Stimulated activated CD8-positive, alpha-beta memory T cell treated with anti-CD3 and anti-CD28 coated beads, Interleukin-4, amount 100 ng/mL, for 48 hours (primary cell): ENCODE results near the gene UCHL3.
"Not testable (repeated sequence)": the region's sequence is repeated elsewhere in the genome, so short reads cannot be mapped to it uniquely, and the experiment has no call there.

Experiments
- DNase-seq: peaks from one replicate; pipeline ENCODE4 v3.0.0-alpha.2; 2020

The UCHL3 gene

DNA sequence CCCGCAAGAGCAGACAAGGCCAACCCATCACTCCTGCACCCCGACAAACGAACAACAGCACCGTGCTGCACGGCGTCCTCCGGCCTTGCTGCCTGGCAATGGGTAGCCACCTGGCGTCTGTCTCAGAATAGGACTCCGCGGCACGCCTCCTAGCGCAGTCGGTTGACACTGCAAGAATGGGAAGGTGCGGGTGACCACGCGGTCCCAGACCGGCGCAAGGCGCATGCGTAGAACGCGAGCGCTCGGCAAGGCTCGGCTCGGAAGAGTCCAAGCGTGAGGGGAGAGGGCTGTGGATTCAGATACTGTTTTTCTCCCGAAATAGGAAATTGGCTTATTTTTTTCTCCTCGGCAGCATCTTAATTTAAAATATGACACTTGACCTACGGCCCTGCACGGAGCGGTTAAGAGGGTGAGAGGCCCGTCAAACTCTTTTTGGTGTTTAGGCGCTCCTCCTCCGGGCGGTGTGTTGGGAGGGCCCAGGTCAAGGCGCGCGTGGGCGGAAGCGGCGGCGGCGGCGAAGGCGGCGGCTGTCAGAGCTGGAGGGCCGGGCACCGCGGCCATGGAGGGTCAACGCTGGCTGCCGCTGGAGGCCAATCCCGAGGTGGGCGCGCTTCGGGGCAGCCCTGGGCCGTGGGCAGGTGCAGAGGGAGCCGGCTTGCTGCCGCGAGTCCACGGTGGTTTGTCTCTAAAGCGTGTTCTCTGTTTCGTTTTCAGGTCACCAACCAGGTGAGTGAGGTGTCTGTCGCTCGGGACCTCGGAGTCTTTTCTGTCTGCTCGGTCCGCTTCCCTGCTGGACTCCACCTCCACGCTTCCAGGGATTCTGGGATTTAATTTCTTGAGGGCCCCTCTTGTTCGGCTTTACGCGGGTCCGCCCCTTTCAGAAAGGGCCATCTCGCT, at the start of gene UCHL3:
Gene UCHL3 (plus strand): TSS at position 530 of the 897 bp plus-strand sequence. CDS start 30 bp downstream, at position 560.
- peak; percentile 98 for DNase-seq

DNA sequence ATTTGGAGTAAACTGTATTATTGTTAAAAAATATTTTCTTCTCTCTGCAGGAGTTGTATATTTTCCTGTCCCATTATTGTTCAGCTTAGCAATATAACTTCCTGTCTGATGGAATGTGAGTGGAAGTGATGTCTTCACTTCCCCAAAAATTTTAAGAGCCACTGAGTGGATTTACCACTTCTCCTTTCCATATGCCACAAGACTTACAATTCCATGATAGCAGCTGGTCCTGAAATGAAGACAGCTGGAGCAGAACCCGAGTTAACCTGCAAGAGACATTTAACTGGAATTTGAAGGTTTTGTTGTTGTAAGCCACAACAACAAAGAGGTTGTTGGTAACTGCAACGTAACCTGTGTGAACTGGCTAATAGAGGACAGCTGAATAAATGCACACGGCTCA, 44.3 kb upstream of the UCHL3 start:
- no peak for DNase-seq

DNA sequence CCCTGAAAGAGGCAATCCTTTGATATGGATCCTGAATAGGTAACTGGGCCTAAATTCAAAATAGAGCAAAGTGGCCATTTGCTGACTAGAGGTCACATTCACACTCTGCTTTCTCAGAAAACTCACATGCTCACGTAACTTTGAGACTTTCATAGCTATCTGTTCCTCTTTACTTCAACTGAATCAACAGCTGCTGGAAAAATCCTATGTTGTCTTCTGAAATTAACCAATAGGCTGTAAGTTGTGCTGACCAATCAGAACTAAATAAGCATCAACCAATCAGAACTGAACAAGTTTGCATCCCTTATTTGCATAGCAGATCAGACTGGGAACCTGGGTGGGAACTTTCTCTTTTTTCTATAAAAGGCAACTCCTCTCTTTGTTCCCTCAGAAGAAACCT, 43.6 kb upstream of the UCHL3 start:
- DNase-seq: no peak

DNA sequence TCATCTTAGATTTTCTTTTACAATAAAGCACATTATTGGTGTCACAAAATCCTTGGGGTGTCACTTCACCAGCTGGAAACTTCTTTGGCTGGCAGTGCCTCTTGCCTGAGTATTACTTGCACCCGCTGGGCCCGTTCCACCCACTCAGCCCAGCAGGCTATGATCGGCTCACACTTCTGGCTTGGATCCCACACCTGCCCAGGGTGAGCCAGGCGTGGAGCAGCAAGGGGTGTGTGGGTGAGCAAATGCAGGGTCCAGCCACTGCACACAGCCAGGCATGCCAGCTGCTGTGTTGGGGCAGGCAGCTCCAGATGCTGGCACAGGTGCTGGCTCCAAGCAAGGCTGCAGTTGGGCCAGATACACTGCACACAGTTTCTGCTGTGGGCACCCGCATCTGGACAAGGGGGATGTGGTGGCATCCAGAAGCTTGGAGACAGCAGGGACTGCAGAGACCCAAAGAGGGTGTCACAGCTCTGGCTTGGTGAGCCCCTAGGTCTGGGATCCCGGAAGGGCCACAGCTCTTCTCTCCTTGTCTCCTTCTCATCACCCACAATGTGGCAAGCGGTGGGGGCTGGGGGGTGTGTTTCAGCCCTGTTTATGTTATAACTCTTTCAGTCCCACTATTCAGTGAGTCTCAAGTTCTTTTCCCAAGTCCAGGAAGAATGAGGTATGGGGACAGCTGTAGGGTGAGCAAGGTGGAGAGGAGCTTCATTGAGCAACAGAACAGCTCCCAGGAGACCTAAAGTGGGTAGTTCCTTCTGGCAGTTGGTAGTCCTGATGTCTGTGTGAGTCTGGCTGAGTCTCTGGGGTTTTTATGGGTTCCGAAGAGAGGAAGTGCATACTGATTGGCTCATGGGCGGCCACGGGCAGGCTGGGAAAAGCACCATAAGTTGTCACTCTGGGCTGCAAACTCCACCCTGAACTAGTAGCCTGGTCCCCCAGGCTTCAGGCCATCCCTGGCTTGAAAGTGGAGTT, 42.3 kb upstream of the UCHL3 start:
- no peak for DNase-seq

DNA sequence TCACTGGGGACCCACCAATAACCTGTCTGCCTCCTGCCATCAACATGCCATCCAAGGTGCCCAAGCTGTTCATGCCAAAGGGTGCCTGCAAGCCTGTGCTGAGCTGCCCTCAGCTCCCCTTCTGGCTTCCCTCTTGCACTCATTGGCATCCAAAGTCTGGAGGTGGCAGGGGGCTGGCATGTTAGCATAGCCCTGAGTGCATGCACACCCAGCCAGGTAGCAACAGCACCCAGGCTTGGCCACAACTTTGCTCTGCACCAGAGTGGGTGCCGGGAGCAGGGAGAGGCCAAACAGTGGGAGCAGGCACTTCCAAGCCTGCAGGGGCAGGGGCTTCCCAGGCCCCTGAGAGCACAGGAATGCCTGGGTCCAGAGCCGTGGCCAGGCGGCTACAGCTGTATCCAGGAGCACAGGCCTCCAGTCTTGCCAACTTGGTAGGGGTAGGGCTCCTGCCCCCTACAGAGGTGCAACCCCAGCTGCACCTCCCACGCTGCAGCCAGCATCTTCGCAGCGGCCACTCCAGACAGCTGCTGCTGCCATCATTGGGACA, 41.5 kb upstream of the UCHL3 start:
- DNase-seq: no peak

DNA sequence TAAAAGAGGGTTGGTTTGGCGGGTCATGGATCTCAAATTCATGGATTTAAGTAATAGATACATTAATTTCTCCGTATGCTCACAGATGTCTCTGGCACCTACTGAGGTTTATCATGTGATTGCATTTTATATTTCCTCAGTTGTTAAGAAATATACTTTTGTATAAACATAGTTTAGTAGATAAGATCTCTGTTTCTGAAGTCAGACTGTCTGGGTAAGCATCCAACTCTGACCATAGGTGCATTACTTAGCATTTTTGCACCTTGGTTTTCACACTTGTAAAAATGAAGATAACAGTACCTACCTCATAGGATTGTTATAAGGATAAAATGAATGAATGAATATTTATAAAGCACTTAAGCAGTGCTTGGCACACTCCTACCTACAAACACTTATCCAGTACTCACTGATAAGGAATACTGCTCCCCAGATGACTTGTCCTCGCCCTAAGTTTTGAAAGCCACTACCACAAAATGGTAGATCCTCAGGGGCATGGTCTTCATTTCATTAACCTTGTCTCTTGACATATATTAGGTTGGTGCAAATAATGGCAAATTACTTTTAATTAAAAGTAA, 38.5 kb upstream of the UCHL3 start:
- no peak for DNase-seq

DNA sequence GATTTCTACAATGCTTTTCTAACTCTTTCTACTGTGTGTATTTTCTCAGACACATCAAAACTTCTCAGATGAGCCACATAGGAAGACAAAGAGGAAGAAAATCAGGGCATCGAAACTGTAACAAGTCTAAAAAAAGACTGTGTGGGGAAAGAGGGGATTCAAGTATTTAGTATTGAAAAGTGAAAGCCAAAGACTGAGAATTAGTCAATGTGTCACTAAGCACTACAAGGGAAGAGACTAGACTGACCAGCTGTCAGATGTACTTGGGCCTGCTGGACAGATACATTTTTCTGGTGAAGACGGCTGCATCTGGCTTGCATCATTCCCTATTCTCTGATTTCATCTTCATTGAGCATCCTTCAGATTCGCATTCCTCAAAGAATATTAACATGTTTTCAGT, 37.3 kb upstream of the UCHL3 start:
- DNase-seq: no peak

DNA sequence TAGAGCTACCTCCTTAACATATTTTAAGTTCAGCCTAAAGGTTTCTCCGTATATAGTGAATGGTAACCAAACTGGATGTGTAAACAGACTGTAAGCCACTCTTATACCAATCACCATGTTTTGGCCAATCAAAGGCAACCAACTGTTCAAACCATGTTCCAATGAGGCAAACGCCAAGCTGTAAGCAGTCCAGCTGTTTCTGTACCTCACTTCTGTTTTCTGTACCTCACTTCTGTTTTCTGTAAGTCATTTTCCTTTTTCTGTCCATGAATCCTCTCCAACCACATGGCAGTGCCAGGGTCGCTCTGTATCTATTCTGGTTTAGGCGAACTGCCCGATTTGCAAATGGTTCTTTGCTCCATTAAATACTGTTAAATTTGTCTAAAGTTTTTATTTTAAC, 36.3 kb upstream of the UCHL3 start:
- no peak for DNase-seq

DNA sequence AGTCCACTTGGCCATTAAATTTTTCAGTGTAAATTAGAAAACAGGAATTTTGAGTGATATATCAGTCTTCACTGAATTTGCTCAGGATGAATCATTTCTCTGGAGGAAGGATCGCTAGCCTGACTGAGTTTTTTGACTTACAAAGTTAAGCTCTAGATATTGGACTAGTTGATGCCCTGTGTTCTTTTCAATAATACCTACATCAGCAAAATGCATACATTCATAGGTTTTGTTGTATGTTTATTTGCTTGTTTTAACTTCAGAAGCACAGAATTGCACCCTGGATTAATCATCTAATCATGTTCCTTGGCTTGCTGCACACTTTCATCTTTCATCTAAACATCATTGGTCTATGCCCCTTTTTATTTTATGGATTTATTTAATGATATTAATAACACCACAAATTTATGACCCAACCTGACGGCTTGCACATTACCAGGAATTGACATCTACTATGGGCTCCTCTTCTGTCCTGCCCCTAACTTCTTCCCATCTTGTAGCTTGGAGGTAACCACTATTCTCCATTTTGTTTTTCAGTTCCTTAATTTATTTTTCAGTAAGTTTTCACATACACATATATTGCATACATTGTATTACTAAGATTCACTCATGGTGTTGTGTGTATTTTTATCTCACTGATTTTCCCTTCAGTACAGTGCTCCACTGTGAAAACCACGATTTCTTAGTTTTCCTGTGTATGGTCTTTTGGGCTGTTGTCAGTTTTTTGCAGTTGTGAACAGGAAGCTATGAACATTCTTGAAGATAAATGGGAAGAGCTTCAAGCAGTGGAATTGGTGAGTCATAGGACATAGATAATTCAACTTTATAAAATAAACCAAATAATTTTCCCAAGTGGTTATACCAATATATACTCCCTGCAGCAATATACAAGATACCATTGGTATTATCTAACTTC, 35.3 kb upstream of the UCHL3 start:
- no peak for DNase-seq

DNA sequence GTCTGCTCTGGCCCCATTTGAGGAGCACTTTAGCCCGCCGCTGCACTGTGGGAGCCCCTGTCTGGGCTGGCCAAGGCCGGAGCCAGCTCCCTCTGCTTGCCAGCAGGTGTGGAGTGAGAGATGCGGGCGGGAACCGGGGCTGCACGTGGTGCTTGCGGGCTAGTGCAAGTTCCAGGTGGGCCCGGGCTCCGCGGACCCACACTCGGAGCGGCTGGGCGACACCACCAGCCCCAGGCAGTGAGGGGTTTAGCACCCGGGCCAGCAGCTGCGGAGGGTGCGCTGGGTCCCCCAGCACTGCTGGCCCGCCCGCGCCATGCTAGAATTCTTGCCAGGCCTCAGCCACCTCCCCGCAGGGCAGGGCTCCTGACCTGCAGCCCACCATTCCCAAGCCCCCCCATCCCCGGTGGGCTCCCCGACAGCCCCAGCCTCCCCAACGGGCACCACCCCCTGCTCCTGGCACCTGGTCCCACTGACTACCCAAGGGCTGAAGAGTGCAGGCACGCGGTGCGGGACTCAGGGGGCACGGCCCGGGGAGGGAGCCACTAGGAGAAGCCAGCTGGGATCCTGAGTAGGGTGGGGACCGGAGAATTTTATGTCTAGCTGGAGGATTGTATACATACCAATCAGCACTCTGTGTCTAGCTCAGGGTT, 31.0 kb upstream of the UCHL3 start:
- no peak for DNase-seq

DNA sequence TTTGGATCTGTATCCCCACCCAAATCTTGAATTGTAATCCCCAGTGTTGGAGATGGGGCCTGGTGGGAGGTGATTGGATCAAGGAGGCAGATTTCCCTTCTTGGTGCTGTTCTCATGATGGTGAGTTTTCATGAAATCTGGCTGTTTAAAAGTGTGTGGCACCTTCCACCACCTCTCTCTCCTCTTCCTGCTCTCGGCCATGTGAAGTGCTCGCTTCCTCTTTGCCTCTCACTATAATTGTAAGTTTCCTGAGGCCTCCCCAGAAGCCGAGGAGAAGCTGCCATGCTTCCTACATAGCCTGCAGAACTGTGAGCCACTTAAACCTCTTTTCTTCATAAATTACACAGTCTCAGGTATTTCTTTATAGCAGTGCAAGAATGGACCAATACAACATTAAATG, 27.6 kb upstream of the UCHL3 start:
- DNase-seq: no peak

DNA sequence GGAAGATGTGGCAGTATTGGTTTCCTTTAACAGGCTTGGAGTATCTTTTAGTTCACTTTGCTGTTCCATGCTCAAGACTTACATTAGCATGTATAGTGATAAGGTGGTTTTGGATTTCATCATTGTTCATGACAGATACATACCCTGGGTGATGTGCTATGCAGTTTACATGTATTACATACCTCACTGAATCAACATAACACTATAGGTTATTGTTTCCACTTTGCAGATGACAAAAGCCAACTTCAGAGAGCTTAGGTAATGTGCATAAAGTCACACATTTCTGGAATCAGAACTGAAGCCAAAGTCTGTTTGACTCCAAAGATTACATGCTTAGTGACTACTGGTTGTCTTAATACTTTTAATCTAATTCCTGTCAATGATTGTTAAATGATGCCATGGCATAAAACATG, 19.0 kb upstream of the UCHL3 start:
- no peak for DNase-seq

DNA sequence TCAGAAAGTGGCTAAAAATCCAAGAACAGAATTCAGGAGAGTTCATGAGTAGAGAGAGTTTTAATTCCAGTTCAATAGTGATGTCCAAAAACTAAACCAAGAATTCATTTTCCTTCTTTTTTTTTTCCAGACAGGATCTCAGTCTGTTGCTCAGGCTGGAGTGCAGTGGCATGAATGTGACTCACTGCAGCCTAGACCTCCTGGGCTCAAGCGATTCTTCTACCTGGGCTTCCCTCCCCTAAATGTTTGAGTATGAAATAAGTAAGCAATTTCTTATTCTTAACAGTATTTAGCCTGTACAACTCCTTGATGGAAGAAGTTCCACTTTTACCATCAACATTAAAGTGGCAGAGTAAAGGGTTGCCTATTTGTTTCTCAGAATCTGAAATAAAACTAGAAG, 15.7 kb upstream of the UCHL3 start:
- DNase-seq: no peak

DNA sequence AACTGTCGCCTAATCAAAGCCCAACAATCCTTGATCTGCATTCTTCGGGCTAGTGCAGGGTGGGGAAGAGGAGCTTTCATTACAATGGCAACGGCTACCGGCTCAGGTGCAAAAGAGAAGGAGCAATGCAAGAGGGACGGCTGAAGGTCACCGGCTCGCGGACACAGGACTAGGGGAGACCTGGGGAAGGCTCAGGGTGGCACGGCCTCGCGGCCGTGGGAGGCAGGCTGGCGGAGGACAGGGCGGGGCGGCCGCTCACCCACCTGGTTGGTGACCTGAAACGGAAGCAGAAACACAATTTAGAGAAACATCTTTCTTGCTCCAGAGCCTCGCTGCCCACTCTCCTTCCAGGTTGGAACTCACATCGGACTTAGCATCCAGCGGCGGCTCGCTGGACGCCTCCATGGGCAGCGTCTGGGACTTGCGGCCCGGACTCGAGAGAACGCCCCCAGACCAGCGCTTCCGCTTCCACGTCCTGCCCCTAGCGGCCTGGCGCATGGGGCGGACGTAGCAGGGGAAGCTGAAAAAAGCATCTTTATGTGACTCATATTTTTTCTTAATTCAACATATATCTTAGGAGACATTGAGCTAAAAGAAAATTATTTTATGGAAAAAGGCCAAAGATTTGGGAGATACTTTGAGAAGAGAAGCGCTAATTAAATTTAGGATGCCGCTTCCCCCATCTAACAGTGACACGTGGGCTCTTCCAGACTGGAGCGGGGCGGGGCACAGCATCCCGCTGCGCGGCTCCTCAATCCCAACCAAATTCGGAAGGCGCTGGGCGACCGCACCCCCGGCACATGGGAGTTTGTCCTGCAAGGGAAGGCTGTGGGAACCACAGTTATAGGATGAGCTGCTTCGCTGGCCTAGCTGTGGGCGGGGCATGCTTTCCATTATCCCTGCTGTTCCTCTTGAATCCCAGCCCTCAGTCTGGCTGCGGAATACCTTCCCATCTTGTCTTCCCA, 11.9 kb upstream of the UCHL3 start, which contains the start of gene COMMD6:
Gene COMMD6 (minus strand): TSS at position 441 of the 965 bp plus-strand sequence. CDS start 36 bp downstream, at position 405.
- peak; percentile 79 for DNase-seq

DNA sequence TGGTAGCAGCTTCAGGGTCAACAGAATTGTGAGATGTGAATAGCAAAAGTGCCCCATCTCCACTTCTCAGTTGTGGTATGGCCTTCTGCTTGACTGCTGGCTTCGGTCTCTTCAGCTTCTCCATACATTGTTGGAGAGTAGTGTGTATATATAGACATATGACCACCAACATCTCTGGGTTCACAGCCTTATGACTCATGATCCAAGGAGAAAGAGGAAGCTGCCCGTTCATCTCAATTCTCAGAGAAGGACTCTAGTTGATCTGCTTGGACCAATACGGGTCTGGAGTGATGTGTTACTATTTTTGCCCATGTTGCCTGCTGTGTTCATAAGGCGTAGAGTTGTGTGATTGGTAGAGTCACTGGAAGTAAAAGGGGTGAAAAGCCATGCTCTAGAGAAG, 8.3 kb upstream of the UCHL3 start:
- no peak for DNase-seq

DNA sequence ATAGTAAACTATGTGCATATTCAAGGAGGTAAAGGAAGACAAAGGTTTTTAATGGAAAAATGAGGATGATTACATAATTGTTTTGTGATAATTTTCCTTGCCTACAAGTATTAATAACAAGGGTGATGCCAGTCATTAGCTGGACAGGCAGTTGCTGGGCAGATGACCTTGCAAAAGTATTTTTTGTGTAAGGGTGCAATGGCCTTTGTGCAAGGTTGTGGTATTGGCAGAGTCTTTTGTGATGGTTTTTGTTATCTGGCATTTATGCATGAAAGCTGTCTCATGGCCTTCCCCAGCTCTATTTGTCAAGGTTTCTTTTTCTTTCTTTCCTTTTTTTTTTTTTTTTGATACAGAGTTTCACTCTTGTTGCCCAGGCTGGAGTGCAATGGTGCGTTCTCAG, 7.6 kb upstream of the UCHL3 start:
- DNase-seq: no peak

DNA sequence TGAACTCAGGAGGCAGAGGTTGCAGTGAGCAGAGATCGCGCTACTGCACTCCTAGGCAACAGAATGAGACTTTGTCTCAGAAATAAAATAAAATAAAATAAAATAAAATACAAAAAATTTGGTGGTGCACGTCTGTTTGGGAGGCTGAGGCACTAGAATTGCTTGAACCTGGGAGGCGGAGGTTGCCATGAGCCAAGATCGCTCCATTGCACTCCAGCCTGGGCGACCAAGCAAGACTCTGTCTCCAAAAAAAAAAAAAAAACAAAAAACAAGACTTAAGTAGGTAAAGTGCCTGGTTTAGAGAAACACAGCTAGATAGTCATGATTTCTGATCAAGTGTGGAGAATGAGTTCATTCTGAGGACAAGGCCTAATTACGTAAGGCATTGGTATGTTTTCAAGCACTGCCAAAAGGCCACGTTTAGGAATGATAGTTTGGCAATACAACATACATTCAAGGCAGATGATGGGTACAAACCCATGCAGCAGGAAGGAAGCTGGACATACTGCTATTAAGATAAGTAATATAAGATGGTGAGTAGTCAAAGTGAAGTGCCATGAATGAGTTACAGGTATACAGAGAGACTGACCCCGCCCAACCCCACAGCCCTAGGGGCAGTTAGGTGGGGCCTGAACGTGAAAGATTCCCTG, 4.8 kb upstream of the UCHL3 start:
- DNase-seq: no peak

DNA sequence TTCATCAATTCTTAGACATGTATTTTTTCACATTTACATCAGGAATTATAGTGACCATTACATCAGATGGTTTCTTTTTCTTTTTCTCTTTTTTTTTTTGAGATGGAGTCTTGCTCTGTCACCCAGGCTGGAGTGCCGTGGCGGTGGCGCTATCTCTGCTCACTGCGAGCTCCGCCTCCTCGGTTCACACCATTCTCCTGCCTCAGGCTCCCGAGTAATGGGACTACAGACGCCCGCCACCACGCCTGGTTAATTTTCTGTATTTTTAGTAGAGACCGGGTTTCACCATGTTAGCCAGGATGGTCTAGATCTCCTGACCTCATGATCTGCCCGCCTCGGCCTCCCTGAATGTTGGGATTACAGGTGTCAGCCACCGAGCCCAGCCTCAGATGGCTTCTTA, 4.2 kb upstream of the UCHL3 start:
- DNase-seq: not testable (repeated sequence)

DNA sequence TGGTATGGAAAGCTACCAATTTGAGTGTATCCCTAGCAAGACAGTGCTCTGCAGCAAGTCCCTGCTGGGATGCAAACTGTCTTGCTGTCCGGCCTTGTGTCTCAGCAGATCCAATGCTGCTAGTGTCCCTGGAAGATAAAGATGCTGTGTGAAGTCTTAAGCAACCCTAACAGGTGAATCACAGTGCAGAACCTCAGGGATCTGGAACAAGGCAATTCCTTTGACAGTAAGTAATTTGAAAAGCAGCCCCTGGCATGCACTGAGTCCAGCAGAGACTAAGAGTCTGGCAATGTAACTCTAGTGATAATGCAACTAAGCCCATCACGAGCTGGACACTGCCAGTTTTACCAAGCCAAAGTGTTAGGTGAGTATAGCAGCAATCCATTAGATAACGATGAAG, 1.7 kb upstream of the UCHL3 start:
- no peak for DNase-seq
